Islet precursor cell (in vitro differentiated cells): Measurements from ENCODE around the gene C10orf90.

Source experiments
- DNase-seq: peaks from one replicate; pipeline ENCODE4 v3.0.0-alpha.2; 2018

The C10orf90 gene

GRCh38 chr10:126671402-126671975, 996 bp upstream of the C10orf90 start:
- no peak for DNase-seq

GRCh38 chr10:126670895-126671261, 385 bp upstream of the C10orf90 start:
- DNase-seq = no peak

GRCh38 chr10:126669168-126669567, 1.3 kb downstream of the C10orf90 start:
- no peak for DNase-seq

- no peak for DNase-seq
Observed at GRCh38 chr10:126668505-126668904, 2.0 kb downstream of the C10orf90 start.

- DNase-seq = no peak
Observed at GRCh38 chr10:126667568-126667967, 2.9 kb downstream of the C10orf90 start.

- no peak for DNase-seq
Observed at GRCh38 chr10:126665207-126665606, 5.3 kb downstream of the C10orf90 start.

- no peak for DNase-seq
Observed at GRCh38 chr10:126663880-126664279, 6.6 kb downstream of the C10orf90 start.

- DNase-seq = no peak
Observed at GRCh38 chr10:126663328-126663727, 7.2 kb downstream of the C10orf90 start.

GRCh38 chr10:126661841-126662515, 8.5 kb downstream of the C10orf90 start:
- DNase-seq = no peak

- DNase-seq = no peak
Observed at GRCh38 chr10:126661356-126661755, 9.1 kb downstream of the C10orf90 start.

- no peak for DNase-seq
Observed at GRCh38 chr10:126659750-126660149, 10.7 kb downstream of the C10orf90 start.

GRCh38 chr10:126658928-126659327, 11.6 kb downstream of the C10orf90 start:
- no peak for DNase-seq

- no peak for DNase-seq
Observed at GRCh38 chr10:126654579-126654978, 15.9 kb downstream of the C10orf90 start.

- no peak for DNase-seq
Observed at GRCh38 chr10:126651467-126651866, 19.0 kb downstream of the C10orf90 start.

GRCh38 chr10:126650161-126650560, 20.3 kb downstream of the C10orf90 start:
- no peak for DNase-seq

- DNase-seq = no peak
Observed at GRCh38 chr10:126647116-126647515, 23.4 kb downstream of the C10orf90 start.

GRCh38 chr10:126646110-126646509, 24.4 kb downstream of the C10orf90 start:
- no peak for DNase-seq

GRCh38 chr10:126640401-126640800, 30.1 kb downstream of the C10orf90 start:
- DNase-seq = no peak

- DNase-seq = no peak
Observed at GRCh38 chr10:126639084-126639483, 31.4 kb downstream of the C10orf90 start.

- DNase-seq = no peak
Observed at GRCh38 chr10:126638542-126638941, 32.0 kb downstream of the C10orf90 start.

- no peak for DNase-seq
Observed at GRCh38 chr10:126637501-126637900, 33.0 kb downstream of the C10orf90 start.

GRCh38 chr10:126634911-126635310, 35.6 kb downstream of the C10orf90 start:
- no peak for DNase-seq

- DNase-seq = no peak
Observed at GRCh38 chr10:126634347-126634746, 36.1 kb downstream of the C10orf90 start.

- no peak for DNase-seq
Observed at GRCh38 chr10:126632705-126633104, 37.8 kb downstream of the C10orf90 start.
